Neuronal stem cell (in vitro differentiated cells): Measurements from ENCODE around the gene NTN1.

ENCODE experiments used
- DNase-seq: peaks from one replicate; pipeline ENCODE4 v3.0.0-alpha.2; 2013; ENCODE audit warnings: low spot score
- H2AFZ ChIP-seq: one replicate; pipeline ENCODE4 v1.6.1; 2013; ENCODE audit warnings: mild to moderate bottlenecking, low read length, inconsistent platforms
- H2AK5ac ChIP-seq: 2 replicates; pipeline ENCODE4 v1.6.1; 2013; ENCODE audit warnings: low read depth, mild to moderate bottlenecking, inconsistent platforms, low read length, moderate library complexity, mixed read lengths
- H2BK120ac ChIP-seq: 2 replicates; pipeline ENCODE4 v1.6.1; 2013; ENCODE audit warnings: low read depth, mild to moderate bottlenecking, inconsistent platforms, low read length, moderate library complexity, mixed read lengths
- H2BK12ac ChIP-seq: one replicate; pipeline ENCODE4 v1.6.1; 2013; ENCODE audit warnings: low read length, inconsistent platforms
- H2BK15ac ChIP-seq: 2 replicates; pipeline ENCODE4 v1.6.1; 2013; ENCODE audit warnings: mild to moderate bottlenecking, low read length, inconsistent platforms, mixed read lengths
- H2BK5ac ChIP-seq: one replicate; pipeline ENCODE4 v1.6.1; 2013; ENCODE audit warnings: inconsistent platforms, mild to moderate bottlenecking, low read length, moderate library complexity
- H3K14ac ChIP-seq: one replicate; pipeline ENCODE4 v1.6.1; 2013; ENCODE audit warnings: low read length, inconsistent platforms
- H3K18ac ChIP-seq: 2 replicates; pipeline ENCODE4 v1.6.1; 2013; ENCODE audit warnings: low read length, inconsistent platforms
- H3K23ac ChIP-seq: 2 replicates; pipeline ENCODE4 v1.6.1; 2013; ENCODE audit warnings: low read depth, mild to moderate bottlenecking, mixed read lengths, low read length, inconsistent platforms; ENCODE audit not compliant: poor library complexity
- H3K27ac ChIP-seq: replicated peaks from 3 replicates; pipeline ENCODE4 v1.5.1; 2013; ENCODE audit warnings: low read length, inconsistent platforms
- H3K27me3 ChIP-seq, 3 experiments: 2 replicates each; pipeline ENCODE4 v1.6.1; 2013; ENCODE audit warnings: low read length in 3 of 3, mild to moderate bottlenecking in 2 of 3, inconsistent platforms in 1 of 3, low read depth in 1 of 3, mixed read lengths in 1 of 3, moderate library complexity in 1 of 3; ENCODE audit not compliant: control insufficient read depth in 3 of 3, insufficient read depth in 3 of 3
- H3K36me3 ChIP-seq, 2 donors: replicated peaks in 1 of 2; 2 replicates each; pipeline ENCODE4 v1.6.1; 2013; ENCODE audit warnings: low read length in 2 of 2; ENCODE audit not compliant: control insufficient read depth in 2 of 2, insufficient read depth in 2 of 2
- H3K4ac ChIP-seq: 2 replicates; pipeline ENCODE4 v1.6.1; 2013; ENCODE audit warnings: inconsistent platforms, mild to moderate bottlenecking, low read length, moderate library complexity
- H3K4me1 ChIP-seq, 2 donors: 1 replicate in 1 of 2; 2 replicates in 1 of 2; pipeline ENCODE4 v1.6.1; 2013; ENCODE audit warnings: low read length in 2 of 2, low read depth in 1 of 2; ENCODE audit not compliant: control insufficient read depth in 2 of 2, insufficient read depth in 1 of 2
- H3K4me2 ChIP-seq: one replicate; pipeline ENCODE4 v1.6.1; 2013; ENCODE audit warnings: mild to moderate bottlenecking, low read length, inconsistent platforms; ENCODE audit not compliant: insufficient read depth, poor library complexity, severe bottlenecking
- H3K4me3 ChIP-seq, 2 donors: 2 replicates each; pipeline ENCODE4 v1.5.1; 2013; ENCODE audit warnings: low read length in 2 of 2, mild to moderate bottlenecking in 2 of 2, inconsistent platforms in 1 of 2, moderate library complexity in 1 of 2
- H3K79me1 ChIP-seq: one replicate; pipeline ENCODE4 v1.6.1; 2013; ENCODE audit warnings: low read depth, mild to moderate bottlenecking, inconsistent platforms, low read length, moderate library complexity
- H3K9ac ChIP-seq: one replicate; pipeline ENCODE4 v1.6.1; 2013; ENCODE audit warnings: mild to moderate bottlenecking, low read depth, low read length, inconsistent platforms; ENCODE audit not compliant: poor library complexity
- H3K9me3 ChIP-seq, 2 donors: replicated peaks in 1 of 2; 2 replicates each; pipeline versions ENCODE3 to v1.6.1; 2013; ENCODE audit warnings: low read length in 2 of 2, mild to moderate bottlenecking in 2 of 2, inconsistent platforms in 1 of 2, low read depth in 1 of 2, mixed read lengths in 1 of 2, moderate library complexity in 1 of 2; ENCODE audit not compliant: control insufficient read depth in 2 of 2, insufficient read depth in 1 of 2
- H4K8ac ChIP-seq: one replicate; pipeline ENCODE4 v1.6.1; 2013; ENCODE audit warnings: low read depth, mild to moderate bottlenecking, inconsistent platforms, low read length, moderate library complexity
- H4K91ac ChIP-seq: one replicate; pipeline ENCODE4 v1.6.1; 2013; ENCODE audit warnings: low read length, low read depth, mild to moderate bottlenecking, inconsistent platforms; ENCODE audit not compliant: poor library complexity
- WGBS, 2 donors: extraction: QIAGEN DNeasy Blood & Tissue Kit; methylation state at CpG; one replicate each; pipeline ENCODE4 v1.1.7; 2013; ENCODE audit warnings: missing lambda C conversion rate in 2 of 2, mixed read lengths in 1 of 2; ENCODE audit not compliant: insufficient read length in 2 of 2, insufficient replicate concordance in 1 of 2; ENCODE audit errors: extremely low coverage in 2 of 2; 5-methylcytosine and 5-hydroxymethylcytosine counted together

Gene NTN1

DNA sequence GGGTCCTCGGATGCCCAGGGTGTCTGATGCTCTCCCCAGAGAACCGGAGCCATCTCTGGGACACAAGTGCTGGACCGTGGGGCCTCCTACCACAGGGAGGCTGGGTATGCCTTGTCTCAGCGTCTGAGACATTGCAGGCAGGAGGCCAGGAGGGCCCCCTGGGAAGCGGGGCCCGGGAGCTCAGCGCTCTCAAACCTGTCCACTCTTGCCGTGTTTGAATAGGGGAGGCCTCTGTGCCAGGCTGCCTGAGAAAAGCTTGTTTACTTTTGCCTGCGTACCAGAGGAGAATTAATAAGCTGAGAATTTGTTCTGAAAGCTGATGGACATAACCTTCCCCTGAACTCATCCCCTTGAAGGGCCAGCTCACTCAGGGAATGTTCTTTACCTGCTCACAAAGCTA lies 163.8 kb downstream of the NTN1 start:
- Histone ChIP-seq H3K27ac (no peak overlapping the region), H2AK5ac (no peak overlapping the region), H4K8ac (no peak overlapping the region), H3K4me1 (peaks cover 0 to 6% of the 10 kb centered on the region in 2 donors), H3K14ac (no peak overlapping the region), H3K9ac (peak overlapping the region; percentile 26), H3K27me3 (peaks cover 0 to 2% (median 0%) of the 10 kb centered on the region in 3 experiments), H2AFZ (no peak overlapping the region), H3K23ac (no peak overlapping the region), H3K4ac (peak overlapping the region; percentile 23), H3K36me3 (no peaks in the 10 kb centered on the region), H3K9me3 (no peaks in the 10 kb centered on the region), H3K4me2 (no peak overlapping the region), H2BK120ac (no peak overlapping the region), H2BK5ac (no peak overlapping the region), H2BK15ac (peak overlapping the region; percentile 79), H2BK12ac (no peak overlapping the region), H4K91ac (no peak overlapping the region), H3K18ac (peak overlapping the region; percentile 45), H3K79me1 (no peaks in the 10 kb centered on the region), H3K4me3 (no peak overlapping the region)
- no peak for DNase-seq
- WGBS, 2 donors: no CpG with 5 or more reads among the region's 9 CpGs

DNA sequence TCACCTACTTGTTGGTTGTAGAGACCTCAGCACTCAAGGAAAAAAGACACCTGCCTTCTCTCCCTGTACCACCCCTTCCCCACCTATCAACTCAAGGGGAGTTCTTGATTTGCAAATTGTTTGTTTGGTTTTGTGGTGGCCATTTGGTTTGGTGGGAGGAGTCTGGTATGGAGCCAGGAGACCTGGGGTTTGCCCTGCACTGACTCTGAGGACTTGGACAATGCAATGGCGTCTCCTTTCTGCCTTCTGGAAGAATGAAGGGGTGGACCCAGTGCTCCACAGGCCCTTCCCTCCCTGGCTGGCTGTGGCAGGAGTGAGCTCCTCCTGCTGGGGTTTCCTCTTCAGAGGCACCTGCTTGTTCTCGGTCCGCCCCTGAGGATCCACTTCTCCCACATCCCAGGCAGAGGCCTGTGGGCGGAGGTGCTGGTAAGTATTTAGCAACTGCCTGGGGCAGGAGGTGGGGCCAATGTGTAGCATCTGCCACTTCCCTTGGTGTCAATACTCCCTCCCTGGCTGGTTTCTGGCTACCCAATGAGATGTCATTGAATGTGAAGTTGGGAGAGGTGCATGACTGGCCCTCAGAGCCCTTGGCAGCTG lies 164.5 kb downstream of the NTN1 start:
- Histone ChIP-seq H3K4ac (no peak overlapping the region), H3K14ac (no peak overlapping the region), H3K4me2 (no peak overlapping the region), H4K91ac (no peak overlapping the region), H3K27ac (no peak overlapping the region), H3K4me1 (peaks cover 0 to 6% of the 10 kb centered on the region in 2 donors), H2AK5ac (no peak overlapping the region), H3K9me3 (no peaks in the 10 kb centered on the region), H3K18ac (no peak overlapping the region), H4K8ac (no peak overlapping the region), H2AFZ (no peak overlapping the region), H2BK5ac (no peak overlapping the region), H3K9ac (no peak overlapping the region), H3K27me3 (peaks cover 0 to 2% (median 0%) of the 10 kb centered on the region in 3 experiments), H3K4me3 (no peak overlapping the region), H3K79me1 (no peaks in the 10 kb centered on the region), H3K23ac (no peak overlapping the region), H2BK120ac (no peak overlapping the region), H2BK15ac (no peak overlapping the region), H3K36me3 (no peaks in the 10 kb centered on the region), H2BK12ac (no peak overlapping the region)
- no CpG with 5 or more reads among the region's 4 CpGs for WGBS, 2 donors
- DNase-seq: no peak

GRCh38 chr17:9187828-9188227 lies 166.5 kb downstream of the NTN1 start:
- no CpG with 5 or more reads among the region's 7 CpGs for WGBS, 2 donors
- Histone ChIP-seq H3K36me3 (no peaks in the 10 kb centered on the region), H3K9me3 (no peaks in the 10 kb centered on the region), H4K8ac (no peak overlapping the region), H2BK120ac (no peak overlapping the region), H3K14ac (no peak overlapping the region), H3K18ac (no peak overlapping the region), H2BK12ac (no peak overlapping the region), H3K23ac (no peak overlapping the region), H2BK15ac (no peak overlapping the region), H3K9ac (no peak overlapping the region), H3K4me2 (no peak overlapping the region), H3K4ac (no peak overlapping the region), H3K79me1 (no peaks in the 10 kb centered on the region), H4K91ac (no peak overlapping the region), H3K4me3 (no peak overlapping the region), H2BK5ac (no peak overlapping the region), H3K4me1 (peaks cover 0 to 2% of the 10 kb centered on the region in 2 donors), H2AK5ac (no peak overlapping the region), H3K27ac (no peak overlapping the region), H2AFZ (no peak overlapping the region), H3K27me3 (peaks cover 0 to 2% (median 0%) of the 10 kb centered on the region in 3 experiments)
- no peak for DNase-seq

DNA sequence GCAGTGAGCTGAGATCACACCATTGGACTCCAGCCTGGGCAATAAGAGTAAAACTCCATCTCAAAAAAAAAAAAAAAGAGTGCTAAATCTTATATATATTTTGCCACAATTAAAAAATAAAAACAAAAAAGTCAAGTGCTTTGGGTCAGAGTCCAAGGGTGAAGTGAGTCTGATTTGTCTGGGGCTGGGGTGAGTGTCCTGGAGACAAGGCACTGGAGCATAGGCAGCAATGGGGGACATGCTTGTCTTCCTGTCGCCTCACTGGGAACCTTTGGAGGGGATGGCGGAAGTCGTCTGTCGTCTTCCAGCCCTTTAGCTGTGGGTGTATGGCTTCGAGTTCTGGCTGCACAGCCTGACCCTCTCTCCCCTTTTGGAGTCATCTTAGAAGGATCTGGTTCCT lies 167.1 kb downstream of the NTN1 start:
- peak overlapping the region; percentile 47 for H2BK15ac ChIP-seq
- H3K27ac ChIP-seq: no peak overlapping the region
- no peaks in the 10 kb centered on the region for H3K79me1 ChIP-seq
- H3K23ac ChIP-seq: no peak overlapping the region
- no peak overlapping the region for H4K91ac ChIP-seq
- WGBS, 2 donors: no CpG with 5 or more reads among the region's 5 CpGs
- H4K8ac ChIP-seq: no peak overlapping the region
- H3K27me3 ChIP-seq: peaks cover 0 to 2% (median 0%) of the 10 kb centered on the region in 3 experiments
- no peak overlapping the region for H2AK5ac ChIP-seq
- H3K36me3 ChIP-seq: no peaks in the 10 kb centered on the region
- no peak overlapping the region for H3K9ac ChIP-seq
- no peak overlapping the region for H3K4me2 ChIP-seq
- H2BK5ac ChIP-seq: no peak overlapping the region
- H3K14ac ChIP-seq: no peak overlapping the region
- no peak overlapping the region for H2BK12ac ChIP-seq
- no peak overlapping the region for H2AFZ ChIP-seq
- no peak for DNase-seq
- H3K4ac ChIP-seq: no peak overlapping the region
- H2BK120ac ChIP-seq: no peak overlapping the region
- no peaks in the 10 kb centered on the region for H3K9me3 ChIP-seq
- peaks cover 0 to 2% of the 10 kb centered on the region in 2 donors for H3K4me1 ChIP-seq
- no peak overlapping the region for H3K4me3 ChIP-seq
- no peak overlapping the region for H3K18ac ChIP-seq
